ENCODE measurements around the gene DOCK7.
"Not testable (repeated sequence)": the region's sequence is repeated elsewhere in the genome, so short reads cannot be mapped to it uniquely, and the experiment has no call there.

Gene DOCK7

GRCh38 chr1:62682531-62682930 lies 5.7 kb downstream of the DOCK7 start:
- H3K27ac ChIP-seq (ENCODE audit: low read depth, low read length), result no peak overlapping the region
- peaks cover 26% of the 10 kb centered on the region for H3K4me1 ChIP-seq (ENCODE audit: control insufficient read depth, low read length)
- H3K36me3 ChIP-seq (ENCODE audit: control insufficient read depth, low read length), result no peaks in the 10 kb centered on the region
- H3K9me3 ChIP-seq (ENCODE audit: control insufficient read depth, insufficient read depth, low read length), result no peaks in the 10 kb centered on the region
- TF ChIP-seq EZH2phosphoT487 (IDR thresholded peaks at IDR 0.05; ENCODE audit: borderline replicate concordance, low read length) (no peak), CTCF (IDR thresholded peaks at IDR 0.05; ENCODE audit: low read depth, low read length, poor library complexity, severe bottlenecking) (no peak)
- no peaks in the 10 kb centered on the region for H3K27me3 ChIP-seq (ENCODE audit: control insufficient read depth, low read length)
- peaks cover 4% of the 10 kb centered on the region; the same call in 1 of the 2 replicates for H3F3A ChIP-seq (ENCODE audit: control insufficient read depth, insufficient read depth)
- H3K4me3 ChIP-seq (ENCODE audit: low read length), result no peak overlapping the region
- H4K20me1 ChIP-seq (ENCODE audit: control insufficient read depth, insufficient read depth, low read depth, low read length), result peaks cover 5% of the 10 kb centered on the region; the same call in 1 of the 2 replicates
- no peak overlapping the region for H3K4me2 ChIP-seq (ENCODE audit: low read length)
- H3K9me2 ChIP-seq (replicated peaks; ENCODE audit: control insufficient read depth, low read length), result no peaks in the 10 kb centered on the region
- peaks cover 55% of the 10 kb centered on the region for H3K79me2 ChIP-seq (ENCODE audit: control insufficient read depth, low read length)

GRCh38 chr1:62680992-62681391 lies 7.2 kb downstream of the DOCK7 start:
- not testable (repeated sequence) for H3K9me3 ChIP-seq (ENCODE audit: control insufficient read depth, insufficient read depth, low read length); H3K27me3 ChIP-seq (ENCODE audit: control insufficient read depth, low read length); H4K20me1 ChIP-seq (ENCODE audit: control insufficient read depth, insufficient read depth, low read depth, low read length); H3K36me3 ChIP-seq (ENCODE audit: control insufficient read depth, low read length); H3K9me2 ChIP-seq (replicated peaks; ENCODE audit: control insufficient read depth, low read length); H3K4me2 ChIP-seq (ENCODE audit: low read length); H3K27ac ChIP-seq (ENCODE audit: low read depth, low read length); H3K4me3 ChIP-seq (ENCODE audit: low read length); H3F3A ChIP-seq (ENCODE audit: control insufficient read depth, insufficient read depth)
- Histone ChIP-seq H3K79me2 (ENCODE audit: control insufficient read depth, low read length) (peaks cover 53% of the 10 kb centered on the region), H3K4me1 (ENCODE audit: control insufficient read depth, low read length) (peaks cover 13% of the 10 kb centered on the region)

GRCh38 chr1:62677822-62678221 lies 10.4 kb downstream of the DOCK7 start:
- not testable (repeated sequence) for H3K4me3 ChIP-seq (ENCODE audit: low read length); H3K9me3 ChIP-seq (ENCODE audit: control insufficient read depth, insufficient read depth, low read length); H3K4me1 ChIP-seq (ENCODE audit: control insufficient read depth, low read length); H3K9me2 ChIP-seq (replicated peaks; ENCODE audit: control insufficient read depth, low read length); H3K27me3 ChIP-seq (ENCODE audit: control insufficient read depth, low read length); H3K4me2 ChIP-seq (ENCODE audit: low read length); H3K36me3 ChIP-seq (ENCODE audit: control insufficient read depth, low read length); H3K27ac ChIP-seq (ENCODE audit: low read depth, low read length); H3F3A ChIP-seq (ENCODE audit: control insufficient read depth, insufficient read depth); H4K20me1 ChIP-seq (ENCODE audit: control insufficient read depth, insufficient read depth, low read depth, low read length)
- peaks cover 57% of the 10 kb centered on the region for H3K79me2 ChIP-seq (ENCODE audit: control insufficient read depth, low read length)

GRCh38 chr1:62676611-62677356 lies 11.4 kb downstream of the DOCK7 start:
- Histone ChIP-seq H3K27ac (ENCODE audit: low read depth, low read length) (no peak overlapping the region), H3K9me3 (ENCODE audit: control insufficient read depth, insufficient read depth, low read length) (no peaks in the 10 kb centered on the region), H3K4me3 (ENCODE audit: low read length) (no peak overlapping the region), H3K27me3 (ENCODE audit: control insufficient read depth, low read length) (no peaks in the 10 kb centered on the region), H3K4me2 (ENCODE audit: low read length) (no peak overlapping the region), H4K20me1 (ENCODE audit: control insufficient read depth, insufficient read depth, low read depth, low read length) (no peaks in the 10 kb centered on the region), H3K4me1 (ENCODE audit: control insufficient read depth, low read length) (no peaks in the 10 kb centered on the region), H3K9me2 (replicated peaks; ENCODE audit: control insufficient read depth, low read length) (no peaks in the 10 kb centered on the region), H3F3A (ENCODE audit: control insufficient read depth, insufficient read depth) (no peaks in the 10 kb centered on the region), H3K36me3 (ENCODE audit: control insufficient read depth, low read length) (no peaks in the 10 kb centered on the region), H3K79me2 (ENCODE audit: control insufficient read depth, low read length) (peaks cover 60% of the 10 kb centered on the region)
- TF ChIP-seq EZH2phosphoT487 (IDR thresholded peaks at IDR 0.05; ENCODE audit: borderline replicate concordance, low read length), result no peak
- TF ChIP-seq CTCF (IDR thresholded peaks at IDR 0.05; ENCODE audit: low read depth, low read length, poor library complexity, severe bottlenecking), result no peak

All from DOHH2 (cell line).